ENCODE measurements around the gene PLVAP. TPM values are rescaled to one million over a fixed set of nuclear protein-coding genes. Genes with fewer than 3 reads are reported as not detected.

PLVAP gene
- total RNA-seq, 4 donors from 2014 or later = 10.5 to 62.7 (median 18.7) TPM

GRCh38 chr19:17389957-17390664 lies 13.0 kb upstream of the PLVAP start:
- no peak for DNase-seq
- TF ChIP-seq CTCF (IDR thresholded peaks at IDR 0.05) (no peak), POLR2A (IDR thresholded peaks at IDR 0.05) (no peak)
- Histone ChIP-seq H3K27ac (peak overlapping the region in 1 of 4 donors; percentile 25), H3K36me3 (no peaks in the 10 kb centered on the region), H3K27me3 (no peaks in the 10 kb centered on the region), H3K4me1 (peaks cover 0 to 18% (median 12%) of the 10 kb centered on the region in 4 donors), H3K4me3 (peak overlapping the region; percentile 16 to 53 (median 44)), H3K9me3 (no peaks in the 10 kb centered on the region)

- H3K9me3 ChIP-seq = no peaks in the 10 kb centered on the region
- H3K4me3 ChIP-seq = no peak overlapping the region
- H3K36me3 ChIP-seq = no peaks in the 10 kb centered on the region
- no peak for TF ChIP-seq CTCF (IDR thresholded peaks at IDR 0.05)
- no peak for TF ChIP-seq POLR2A (IDR thresholded peaks at IDR 0.05)
- DNase-seq = no peak
- H3K4me1 ChIP-seq = peaks cover 0 to 18% (median 12%) of the 10 kb centered on the region in 4 donors
- no peaks in the 10 kb centered on the region for H3K27me3 ChIP-seq
- H3K27ac ChIP-seq = no peak overlapping the region
Observed at GRCh38 chr19:17389288-17389687, 12.1 kb upstream of the PLVAP start.

GRCh38 chr19:17385878-17386611 lies 8.9 kb upstream of the PLVAP start:
- no peak for TF ChIP-seq POLR2A (IDR thresholded peaks at IDR 0.05)
- TF ChIP-seq CTCF (IDR thresholded peaks at IDR 0.05) = peak; percentile 79 to 88 (median 86)
- Histone ChIP-seq H3K9me3 (no peaks in the 10 kb centered on the region), H3K4me1 (peaks cover 0 to 8% (median 3%) of the 10 kb centered on the region in 4 donors), H3K36me3 (no peaks in the 10 kb centered on the region), H3K27ac (no peak overlapping the region), H3K27me3 (no peaks in the 10 kb centered on the region), H3K4me3 (no peak overlapping the region)
- peak; percentile 51 to 76 (median 71) for DNase-seq

- Histone ChIP-seq H3K36me3 (no peaks in the 10 kb centered on the region), H3K27me3 (no peaks in the 10 kb centered on the region), H3K27ac (no peak overlapping the region), H3K4me1 (no peaks in the 10 kb centered on the region), H3K9me3 (no peaks in the 10 kb centered on the region), H3K4me3 (no peak overlapping the region)
- DNase-seq = no peak
- TF ChIP-seq CTCF (IDR thresholded peaks at IDR 0.05) (no peak), POLR2A (IDR thresholded peaks at IDR 0.05) (no peak)
Observed at GRCh38 chr19:17380426-17381138, 3.4 kb upstream of the PLVAP start.

GRCh38 chr19:17379221-17379631 lies 2.1 kb upstream of the PLVAP start:
- TF ChIP-seq CTCF (IDR thresholded peaks at IDR 0.05) (no peak), POLR2A (IDR thresholded peaks at IDR 0.05) (no peak)
- no peaks in the 10 kb centered on the region for H3K4me1 ChIP-seq
- no peaks in the 10 kb centered on the region for H3K27me3 ChIP-seq
- H3K9me3 ChIP-seq = no peaks in the 10 kb centered on the region
- H3K4me3 ChIP-seq = no peak overlapping the region
- no peak for DNase-seq
- H3K27ac ChIP-seq = no peak overlapping the region
- H3K36me3 ChIP-seq = no peaks in the 10 kb centered on the region

All from Peyer's patch (tissue), 4 donors.